CD4-positive, CD25-positive, alpha-beta regulatory T cell (primary cell): Measurements from ENCODE around the gene MUC13. TPM values are rescaled to one million over a fixed set of nuclear protein-coding genes. Genes with fewer than 3 reads are reported as not detected.
"Not testable (repeated sequence)": the region's sequence is repeated elsewhere in the genome, so short reads cannot be mapped to it uniquely, and the experiment has no call there.

Source experiments
- ATAC-seq, 2 donors: fragments of 150-1000 bp; cut with Tn5 transposase; one replicate each; pipeline ENCODE4 v1.10.0; 2021; ENCODE audit warnings: low read depth in 2 of 2, moderate number of reproducible peaks in 2 of 2, moderate library complexity in 1 of 2
- DNase-seq, 3 donors: peaks; one replicate each; pipeline versions ENCODE4 v3.0.0 to v3.0.0-alpha.2; 2012 to 2022; ENCODE audit warnings: mixed read lengths in 1 of 3
- H3K27ac ChIP-seq: one replicate; pipeline ENCODE4 v1.7.0; 2013; ENCODE audit warnings: mild to moderate bottlenecking, low read length; ENCODE audit not compliant: insufficient read depth, poor library complexity, severe bottlenecking
- H3K27me3 ChIP-seq: one replicate; pipeline ENCODE4 v1.7.0; 2013; ENCODE audit warnings: low read length; ENCODE audit not compliant: control insufficient read depth, insufficient read depth
- H3K36me3 ChIP-seq: one replicate; pipeline ENCODE4 v1.7.0; 2013; ENCODE audit warnings: mild to moderate bottlenecking, low read length, moderate library complexity; ENCODE audit not compliant: control insufficient read depth, insufficient read depth
- H3K4me1 ChIP-seq: 2 replicates; pipeline ENCODE4 v1.7.0; 2013; ENCODE audit warnings: mild to moderate bottlenecking, low read length; ENCODE audit not compliant: insufficient read depth, control insufficient read depth, poor library complexity, severe bottlenecking
- H3K4me3 ChIP-seq: one replicate; pipeline ENCODE4 v1.7.0; 2013; ENCODE audit warnings: low read depth, mild to moderate bottlenecking, low read length, moderate library complexity
- H3K9me3 ChIP-seq, 2 experiments: 1 replicate in 1 of 2; 2 replicates in 1 of 2; pipeline ENCODE4 v1.7.0; 2013; ENCODE audit warnings: low read length in 2 of 2, mild to moderate bottlenecking in 1 of 2, moderate library complexity in 1 of 2; ENCODE audit not compliant: control insufficient read depth in 2 of 2
- H3K27ac Mint-ChIP-seq, 3 donors: one replicate each; pipeline ENCODE4 v1.8.0; 2020 to 2022; ENCODE audit warnings: mild to moderate bottlenecking in 3 of 3, mixed read lengths in 3 of 3, moderate library complexity in 2 of 3
- H3K27me3 Mint-ChIP-seq: one replicate; pipeline ENCODE4 v1.8.0; 2022; ENCODE audit warnings: mild to moderate bottlenecking, mixed read lengths
- H3K36me3 Mint-ChIP-seq: one replicate; pipeline ENCODE4 v1.8.0; 2020; ENCODE audit warnings: mixed read lengths
- H3K4me1 Mint-ChIP-seq, 4 donors: one replicate each; pipeline ENCODE4 v1.8.0; 2020 to 2022; ENCODE audit warnings: mixed read lengths in 4 of 4, mild to moderate bottlenecking in 1 of 4
- H3K4me3 Mint-ChIP-seq, 4 donors: one replicate each; pipeline ENCODE4 v1.8.0; 2020 to 2022; ENCODE audit warnings: mild to moderate bottlenecking in 4 of 4, mixed read lengths in 4 of 4, moderate library complexity in 3 of 4
- H3K9me3 Mint-ChIP-seq, 7 donors: one replicate each; pipeline ENCODE4 v1.8.0; 2020 to 2022; ENCODE audit warnings: mixed read lengths in 7 of 7, mild to moderate bottlenecking in 3 of 7, moderate library complexity in 2 of 7
- polyA plus RNA-seq, 4 donors: library from polyadenylated mRNA; unstranded; fragments of 300-500 nt; fragmentation: Illumina TruSeq; gene quantifications; one replicate each; pipeline ENCODE4 v1.2.3, GENCODE V29; 2021
- total RNA-seq: library from RNA; stranded (reverse); gene quantifications from one replicate; pipeline ENCODE4 v1.2.3, GENCODE V29; 2022

The MUC13 gene
- total and polyA plus RNA-seq, 5 donors from 2014 or later, result 0.49 TPM; not detected in 4

GRCh38 chr3:124962403-124962940, 27.9 kb upstream of the MUC13 start:
- Mint-ChIP-seq H3K9me3 (no peaks in the 10 kb centered on the region), H3K27ac (no peak overlapping the region), H3K36me3 (no peaks in the 10 kb centered on the region), H3K27me3 (peaks cover 16% of the 10 kb centered on the region), H3K4me3 (no peak overlapping the region), H3K4me1 (peaks cover 0 to 4% (median 0%) of the 10 kb centered on the region in 4 donors)
- no peak for ATAC-seq
- H3K9me3 ChIP-seq, result no peaks in the 10 kb centered on the region
- no peaks in the 10 kb centered on the region for H3K36me3 ChIP-seq
- no peaks in the 10 kb centered on the region for H3K27me3 ChIP-seq
- no peak overlapping the region for H3K27ac ChIP-seq
- no peak for DNase-seq
- H3K4me3 ChIP-seq, result no peak overlapping the region
- H3K4me1 ChIP-seq, result no peaks in the 10 kb centered on the region

- H3K27ac Mint-ChIP-seq, result no peak overlapping the region
- no peak overlapping the region for H3K4me3 Mint-ChIP-seq
- peaks cover 16% of the 10 kb centered on the region for H3K27me3 Mint-ChIP-seq
- Histone ChIP-seq H3K27me3 (no peaks in the 10 kb centered on the region), H3K4me1 (no peaks in the 10 kb centered on the region), H3K36me3 (no peaks in the 10 kb centered on the region), H3K4me3 (no peak overlapping the region), H3K27ac (no peak overlapping the region), H3K9me3 (no peaks in the 10 kb centered on the region)
- H3K4me1 Mint-ChIP-seq, result peaks cover 0 to 1% (median 0%) of the 10 kb centered on the region in 4 donors
- H3K36me3 Mint-ChIP-seq, result no peaks in the 10 kb centered on the region
- ATAC-seq (no peak), DNase-seq (no peak)
- peaks cover 0 to 3% (median 0%) of the 10 kb centered on the region in 7 donors for H3K9me3 Mint-ChIP-seq
Measured at GRCh38 chr3:124960698-124961097, 26.1 kb upstream of the MUC13 start.

- H3K36me3 Mint-ChIP-seq, result no peaks in the 10 kb centered on the region
- no peak overlapping the region for H3K27ac Mint-ChIP-seq
- no peaks in the 10 kb centered on the region for H3K9me3 ChIP-seq
- no peak for DNase-seq
- no peak overlapping the region for H3K4me3 ChIP-seq
- peaks cover 0 to 3% (median 0%) of the 10 kb centered on the region in 7 donors for H3K9me3 Mint-ChIP-seq
- H3K4me1 Mint-ChIP-seq, result no peaks in the 10 kb centered on the region
- ATAC-seq, result no peak
- no peaks in the 10 kb centered on the region for H3K4me1 ChIP-seq
- H3K4me3 Mint-ChIP-seq, result no peak overlapping the region
- no peak overlapping the region for H3K27ac ChIP-seq
- no peaks in the 10 kb centered on the region for H3K36me3 ChIP-seq
- no peaks in the 10 kb centered on the region for H3K27me3 ChIP-seq
- H3K27me3 Mint-ChIP-seq, result peaks cover 20% of the 10 kb centered on the region
Measured at GRCh38 chr3:124960105-124960504, 25.6 kb upstream of the MUC13 start.

GRCh38 chr3:124957951-124958350, 23.4 kb upstream of the MUC13 start:
- H3K4me3 Mint-ChIP-seq, DNase-seq, H3K36me3 Mint-ChIP-seq, H3K4me1 Mint-ChIP-seq, ATAC-seq, H3K27ac ChIP-seq, H3K27me3 ChIP-seq, H3K36me3 ChIP-seq, H3K27ac Mint-ChIP-seq, H3K9me3 ChIP-seq, H3K4me1 ChIP-seq, H3K9me3 Mint-ChIP-seq, H3K4me3 ChIP-seq: not testable (repeated sequence)
- peaks cover 24% of the 10 kb centered on the region for H3K27me3 Mint-ChIP-seq

GRCh38 chr3:124952282-124952855, 17.8 kb upstream of the MUC13 start:
- Mint-ChIP-seq H3K27ac (no peak overlapping the region), H3K4me1 (no peaks in the 10 kb centered on the region)
- no peak for ATAC-seq

GRCh38 chr3:124951511-124952281, 17.1 kb upstream of the MUC13 start:
- H3K9me3 ChIP-seq, result no peaks in the 10 kb centered on the region
- H3K27me3 Mint-ChIP-seq, result peaks cover 18% of the 10 kb centered on the region
- no peak overlapping the region for H3K4me3 Mint-ChIP-seq
- H3K27me3 ChIP-seq, result peaks cover 7% of the 10 kb centered on the region
- H3K4me1 ChIP-seq, result no peaks in the 10 kb centered on the region
- H3K27ac ChIP-seq, result no peak overlapping the region
- H3K4me1 Mint-ChIP-seq, result no peaks in the 10 kb centered on the region
- H3K9me3 Mint-ChIP-seq, result peaks cover 0 to 1% (median 0%) of the 10 kb centered on the region in 7 donors
- H3K36me3 ChIP-seq, result no peaks in the 10 kb centered on the region
- no peak for DNase-seq
- no peak overlapping the region for H3K4me3 ChIP-seq
- no peak overlapping the region for H3K27ac Mint-ChIP-seq
- ATAC-seq, result no peak
- no peaks in the 10 kb centered on the region for H3K36me3 Mint-ChIP-seq

More at GRCh38 chr3:124952282-124952855, 17.8 kb upstream of the MUC13 start:
- peaks cover 7% of the 10 kb centered on the region for H3K27me3 ChIP-seq
- H3K27ac ChIP-seq, result no peak overlapping the region
- no peaks in the 10 kb centered on the region for H3K4me1 ChIP-seq
- Mint-ChIP-seq H3K9me3 (peaks cover 0 to 3% (median 0%) of the 10 kb centered on the region in 7 donors), H3K27me3 (peaks cover 13% of the 10 kb centered on the region), H3K36me3 (no peaks in the 10 kb centered on the region), H3K4me3 (no peak overlapping the region)
- H3K9me3 ChIP-seq, result no peaks in the 10 kb centered on the region
- no peaks in the 10 kb centered on the region for H3K36me3 ChIP-seq
- no peak for DNase-seq
- no peak overlapping the region for H3K4me3 ChIP-seq

- H3K36me3 Mint-ChIP-seq, result no peaks in the 10 kb centered on the region
- no peak overlapping the region for H3K4me3 ChIP-seq
- H3K27ac ChIP-seq, result no peak overlapping the region
- peaks cover 9% of the 10 kb centered on the region for H3K27me3 ChIP-seq
- DNase-seq (no peak), ATAC-seq (no peak)
- H3K27me3 Mint-ChIP-seq, result peaks cover 19% of the 10 kb centered on the region
- peaks cover 0 to 1% (median 0%) of the 10 kb centered on the region in 7 donors for H3K9me3 Mint-ChIP-seq
- no peaks in the 10 kb centered on the region for H3K36me3 ChIP-seq
- no peak overlapping the region for H3K4me3 Mint-ChIP-seq
- no peak overlapping the region for H3K27ac Mint-ChIP-seq
- H3K4me1 ChIP-seq, result no peaks in the 10 kb centered on the region
- H3K4me1 Mint-ChIP-seq, result no peaks in the 10 kb centered on the region
- no peaks in the 10 kb centered on the region for H3K9me3 ChIP-seq
Measured at GRCh38 chr3:124950026-124950425, 15.5 kb upstream of the MUC13 start.
